OCI-LY7 (cell line): Measurements from ENCODE around the gene XKR3. TPM values are rescaled to one million over a fixed set of nuclear protein-coding genes. Genes with fewer than 3 reads are reported as not detected.
"Not testable (repeated sequence)": the region's sequence is repeated elsewhere in the genome, so short reads cannot be mapped to it uniquely, and the experiment has no call there.

ENCODE experiments used
- BruUV-seq: library from RNA; stranded (reverse); fragments of 400-500 nt; replicated peaks from 2 replicates; lab custom pipeline; 2021; lab: Mats Ljungman, UMichigan
- CTCF ChIA-PET: fragments of 300-600 bp; sonication (Branson Sonifier 250); formaldehyde crosslinking; loops from one replicate; lab custom pipeline; 2022; ENCODE audit warnings: antibody characterized with exemption; ENCODE audit not compliant: unreplicated experiment; lab: Charles Lee
- POLR2A ChIA-PET: fragments of 300-600 bp; sonication (Branson Sonifier 250); formaldehyde crosslinking; loops from one replicate; lab custom pipeline; 2022; ENCODE audit warnings: antibody characterized with exemption; lab: Charles Lee
- DNase-seq: peaks from one replicate; pipeline ENCODE4 v3.0.0-alpha.2; 2015; ENCODE audit warnings: low spot score
- H2AFZ ChIP-seq: fragments of 200-600 bp; sonication (generic), shearing (Covaris generic); 2 replicates; pipeline ENCODE4 v1.6.1; 2014; ENCODE audit warnings: mild to moderate bottlenecking, antibody characterized with exemption, low read length, moderate library complexity
- H3K27ac ChIP-seq: fragments of 200-600 bp; sonication (generic); 2 replicates; pipeline ENCODE4 v1.5.1; 2014; ENCODE audit warnings: mixed run types, low read depth, mild to moderate bottlenecking, moderate library complexity, low read length, inconsistent platforms; ENCODE audit not compliant: poor library complexity, severe bottlenecking
- H3K36me3 ChIP-seq: fragments of 200-600 bp; sonication (generic); 2 replicates; pipeline ENCODE4 v1.6.1; 2014; ENCODE audit warnings: mild to moderate bottlenecking, antibody characterized with exemption, low read length, moderate library complexity, mixed read lengths; ENCODE audit not compliant: insufficient read depth
- H3K4me1 ChIP-seq: fragments of 200-600 bp; sonication (generic); 2 replicates; pipeline ENCODE4 v1.5.1; 2014; ENCODE audit warnings: mild to moderate bottlenecking, low read length; ENCODE audit not compliant: insufficient read depth, poor library complexity, severe bottlenecking
- H3K4me2 ChIP-seq: fragments of 200-600 bp; sonication (generic); 2 replicates; pipeline ENCODE4 v1.6.1; 2014; ENCODE audit warnings: mild to moderate bottlenecking, low read length
- H3K4me3 ChIP-seq: fragments of 200-600 bp; sonication (generic); 2 replicates; pipeline ENCODE4 v1.5.1; 2014; ENCODE audit warnings: mild to moderate bottlenecking, low read depth, low read length; ENCODE audit not compliant: poor library complexity, severe bottlenecking
- H3K79me2 ChIP-seq: fragments of 200-600 bp; sonication (generic); 2 replicates; pipeline ENCODE4 v1.6.1; 2016; ENCODE audit warnings: low read depth, mild to moderate bottlenecking, low read length, moderate library complexity, mixed read lengths; ENCODE audit not compliant: insufficient read depth
- H3K9me2 ChIP-seq: fragments of 200-600 bp; sonication (generic); 2 replicates; pipeline ENCODE4 v1.6.1; 2016; ENCODE audit warnings: mild to moderate bottlenecking, low read length, mixed read lengths; ENCODE audit not compliant: insufficient read depth
- H3K9me3 ChIP-seq: fragments of 200-600 bp; sonication (generic); 2 replicates; pipeline ENCODE4 v1.6.1; 2014; ENCODE audit warnings: mild to moderate bottlenecking, mixed run types, low read length, mixed read lengths
- H4K20me1 ChIP-seq: fragments of 200-600 bp; sonication (generic); 2 replicates; pipeline ENCODE4 v1.6.1; 2014; ENCODE audit warnings: mild to moderate bottlenecking, antibody characterized with exemption, low read length, moderate library complexity, mixed read lengths; ENCODE audit not compliant: insufficient read depth
- EZH2phosphoT487 ChIP-seq: fragments of 200-600 bp; sonication (generic); IDR thresholded peaks from 2 replicates; pipeline ENCODE4 v1.6.1; 2018; ENCODE audit warnings: low read depth, borderline replicate concordance, mild to moderate bottlenecking, mixed run types, antibody characterized with exemption, low read length, moderate library complexity, mixed read lengths
- intact Hi-C: fragments of 100-400 bp; cut with micrococcal nuclease; formaldehyde crosslinking; loops from one replicate; pipeline ENCODE4 v1.10.0; 2022; ENCODE audit not compliant: unreplicated experiment
- total RNA-seq, 2 experiments: library from RNA; depleted of rRNA in 1 of 2; stranded (reverse); fragments of >200 nt in 1 of 2; shearing (Covaris generic) in 1 of 2; gene quantifications; 2 replicates each; pipeline ENCODE4 v1.2.3, GENCODE V29; 2014 to 2022
- TF ChIP-seq, protein P1 (sequence below): fragments of 200-600 bp; sonication (generic); conservative IDR thresholded peaks from 2 replicates; pipeline ENCODE4 v1.5.1; 2014; ENCODE audit warnings: mild to moderate bottlenecking, antibody characterized with exemption, low read length, moderate library complexity, mixed read lengths

The XKR3 gene
- total RNA-seq, 2 experiments from 2014 or later = not detected

DNA sequence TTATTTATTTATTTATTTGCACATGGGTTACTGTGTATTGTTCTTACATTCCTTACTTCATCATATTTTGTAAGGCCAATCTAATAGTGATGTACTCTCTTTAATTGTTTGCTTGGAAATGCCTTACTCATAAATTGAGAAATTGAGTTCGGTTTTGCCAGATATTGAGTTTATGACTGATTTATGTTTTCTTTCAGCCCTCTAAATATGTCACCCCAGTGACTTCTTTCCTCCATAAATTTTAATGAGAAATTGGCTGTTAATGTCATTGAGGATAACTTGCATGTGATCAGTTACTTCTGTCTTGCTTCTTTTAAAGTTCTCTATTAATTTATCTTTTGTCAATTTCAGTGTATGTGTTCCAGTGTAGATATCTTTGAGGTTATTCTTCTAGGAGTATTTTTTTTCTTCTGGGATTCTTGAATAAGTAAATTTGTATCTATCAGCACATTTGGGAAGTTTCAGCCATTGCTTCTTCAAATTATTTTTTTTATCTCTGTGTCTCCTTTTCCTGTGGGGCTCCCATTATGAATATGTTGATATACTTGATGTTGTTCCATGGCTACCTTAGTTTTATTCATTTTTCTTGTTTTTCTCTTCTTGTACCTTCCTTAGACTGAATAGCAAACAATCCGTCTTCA is 47.8 kb downstream of the XKR3 start:
- no peaks in the 10 kb centered on the region for H4K20me1 ChIP-seq
- no peaks in the 10 kb centered on the region for H3K9me2 ChIP-seq
- CTCF ChIA-PET = no interaction called here
- H3K9me3 ChIP-seq = no peaks in the 10 kb centered on the region
- H3K79me2 ChIP-seq = no peaks in the 10 kb centered on the region
- H3K36me3 ChIP-seq = no peaks in the 10 kb centered on the region
- BruUV-seq = no TSS peak
- DNase-seq = no peak
- no peak overlapping the region for H3K4me2 ChIP-seq
- H3K4me3 ChIP-seq = no peak overlapping the region
- intact Hi-C loops = no loop called here
- POLR2A ChIA-PET = no interaction called here
- no peak overlapping the region for H3K27ac ChIP-seq
- TF ChIP-seq EZH2phosphoT487 = no peak
- TF ChIP-seq, protein P1, sequence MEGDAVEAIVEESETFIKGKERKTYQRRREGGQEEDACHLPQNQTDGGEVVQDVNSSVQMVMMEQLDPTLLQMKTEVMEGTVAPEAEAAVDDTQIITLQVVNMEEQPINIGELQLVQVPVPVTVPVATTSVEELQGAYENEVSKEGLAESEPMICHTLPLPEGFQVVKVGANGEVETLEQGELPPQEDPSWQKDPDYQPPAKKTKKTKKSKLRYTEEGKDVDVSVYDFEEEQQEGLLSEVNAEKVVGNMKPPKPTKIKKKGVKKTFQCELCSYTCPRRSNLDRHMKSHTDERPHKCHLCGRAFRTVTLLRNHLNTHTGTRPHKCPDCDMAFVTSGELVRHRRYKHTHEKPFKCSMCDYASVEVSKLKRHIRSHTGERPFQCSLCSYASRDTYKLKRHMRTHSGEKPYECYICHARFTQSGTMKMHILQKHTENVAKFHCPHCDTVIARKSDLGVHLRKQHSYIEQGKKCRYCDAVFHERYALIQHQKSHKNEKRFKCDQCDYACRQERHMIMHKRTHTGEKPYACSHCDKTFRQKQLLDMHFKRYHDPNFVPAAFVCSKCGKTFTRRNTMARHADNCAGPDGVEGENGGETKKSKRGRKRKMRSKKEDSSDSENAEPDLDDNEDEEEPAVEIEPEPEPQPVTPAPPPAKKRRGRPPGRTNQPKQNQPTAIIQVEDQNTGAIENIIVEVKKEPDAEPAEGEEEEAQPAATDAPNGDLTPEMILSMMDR = no peak
- H3K4me1 ChIP-seq = peaks cover 3% of the 10 kb centered on the region
- H2AFZ ChIP-seq = no peak overlapping the region

- Histone ChIP-seq H3K36me3 (no peaks in the 10 kb centered on the region), H3K27ac (no peak overlapping the region), H3K4me3 (no peak overlapping the region), H3K9me3 (no peaks in the 10 kb centered on the region), H2AFZ (no peak overlapping the region), H3K4me1 (peaks cover 3% of the 10 kb centered on the region), H3K4me2 (no peak overlapping the region), H3K9me2 (no peaks in the 10 kb centered on the region), H3K79me2 (no peaks in the 10 kb centered on the region), H4K20me1 (no peaks in the 10 kb centered on the region)
- intact Hi-C loops = no loop called here
- POLR2A ChIA-PET = no interaction called here
- TF ChIP-seq EZH2phosphoT487 = no peak
- TF ChIP-seq, protein P1 = no peak
- DNase-seq = no peak
- no TSS peak for BruUV-seq
- CTCF ChIA-PET = no interaction called here
Measured at GRCh38 chr22:16776080-16776479, 49.1 kb downstream of the XKR3 start.

- H4K20me1 ChIP-seq = no peaks in the 10 kb centered on the region
- H3K9me2 ChIP-seq = no peaks in the 10 kb centered on the region
- no peaks in the 10 kb centered on the region for H3K36me3 ChIP-seq
- TF ChIP-seq, protein P1 = peak; percentile 29; the same call in 1 of the 2 replicates
- no peak for TF ChIP-seq EZH2phosphoT487
- no TSS peak for BruUV-seq
- H3K4me1 ChIP-seq = peaks cover 3% of the 10 kb centered on the region
- no peak overlapping the region for H3K4me2 ChIP-seq
- no peak overlapping the region for H3K4me3 ChIP-seq
- intact Hi-C loops = loop anchor here (1.0 to 2.0 kb wide), 2 partner anchors 118 to 140 kb away; no protein-coding TSS in a partner anchor
- H3K9me3 ChIP-seq = no peaks in the 10 kb centered on the region
- ChIA-PET CTCF (interaction anchor here (1.0 kb wide), 1 partner anchor 9 kb away, joined by 3 read pairs; no protein-coding TSS in a partner anchor), POLR2A (interaction anchor here (1.1 to 1.4 kb wide), 2 partner anchors 10 to 57 kb away, joined by 3 to 5 read pairs; no protein-coding TSS in a partner anchor)
- no peaks in the 10 kb centered on the region for H3K79me2 ChIP-seq
- no peak overlapping the region for H3K27ac ChIP-seq
- H2AFZ ChIP-seq = peak overlapping the region; percentile 57
- no peak for DNase-seq
Measured at GRCh38 chr22:16774911-16775500, 50.2 kb downstream of the XKR3 start.

- H3K79me2 ChIP-seq, CTCF ChIA-PET, BruUV-seq, H2AFZ ChIP-seq, intact Hi-C loops, H3K4me1 ChIP-seq, H3K4me3 ChIP-seq, H3K27ac ChIP-seq, H3K4me2 ChIP-seq, H3K9me3 ChIP-seq, DNase-seq, H4K20me1 ChIP-seq, H3K36me3 ChIP-seq, H3K9me2 ChIP-seq: not testable (repeated sequence)
- POLR2A ChIA-PET = interaction anchor here (0.5 kb wide), 1 partner anchor 136 kb away, joined by 3 read pairs; no protein-coding TSS in a partner anchor
Measured at GRCh38 chr22:16771569-16771968, 53.6 kb downstream of the XKR3 start.
